H9 (cell line): Measurements from ENCODE around the gene KCNQ2. TPM values are rescaled to one million over a fixed set of nuclear protein-coding genes. Genes with fewer than 3 reads are reported as not detected.

ENCODE experiments used
- DNase-seq: peaks from one replicate; pipeline ENCODE4 v3.0.0-alpha.2; 2017
- H2AFZ ChIP-seq: one replicate; pipeline ENCODE4 v1.6.1; 2013; ENCODE audit warnings: mild to moderate bottlenecking, low read length, control low read depth, moderate library complexity
- H2AK5ac ChIP-seq: 2 replicates; pipeline ENCODE4 v1.6.1; 2013; ENCODE audit warnings: low read length, control low read depth, mixed read lengths; ENCODE audit not compliant: insufficient read length
- H2BK120ac ChIP-seq: one replicate; pipeline ENCODE4 v1.6.1; 2013; ENCODE audit warnings: low read depth, mild to moderate bottlenecking, low read length, control low read depth, inconsistent platforms; ENCODE audit not compliant: poor library complexity, severe bottlenecking
- H2BK12ac ChIP-seq: 2 replicates; pipeline ENCODE4 v1.6.1; 2013; ENCODE audit warnings: low read length, control low read depth, mixed read lengths, low read depth; ENCODE audit not compliant: insufficient read length
- H2BK15ac ChIP-seq: 2 replicates; pipeline ENCODE4 v1.6.1; 2013; ENCODE audit warnings: low read depth, low read length, control low read depth
- H2BK20ac ChIP-seq: one replicate; pipeline ENCODE4 v1.6.1; 2013; ENCODE audit warnings: low read depth, mild to moderate bottlenecking, low read length, control low read depth, inconsistent platforms; ENCODE audit not compliant: poor library complexity, severe bottlenecking
- H2BK5ac ChIP-seq: 2 replicates; pipeline ENCODE4 v1.6.1; 2013; ENCODE audit warnings: low read length, control low read depth, mixed read lengths; ENCODE audit not compliant: insufficient read length
- H3K14ac ChIP-seq: 2 replicates; pipeline ENCODE4 v1.6.1; 2013; ENCODE audit warnings: low read length, control low read depth; ENCODE audit not compliant: insufficient read depth
- H3K18ac ChIP-seq: 2 replicates; pipeline ENCODE4 v1.6.1; 2013; ENCODE audit warnings: low read depth, mild to moderate bottlenecking, mixed read lengths, low read length, control low read depth; ENCODE audit not compliant: insufficient read length
- H3K23ac ChIP-seq: 2 replicates; pipeline ENCODE4 v1.6.1; 2013; ENCODE audit warnings: low read length, control low read depth, mixed read lengths, low read depth; ENCODE audit not compliant: insufficient read length
- H3K23me2 ChIP-seq: 2 replicates; pipeline ENCODE4 v1.6.1; 2013; ENCODE audit warnings: low read depth, mild to moderate bottlenecking, mixed read lengths, low read length, control low read depth; ENCODE audit not compliant: insufficient read length, poor library complexity, severe bottlenecking
- H3K27ac ChIP-seq: 2 replicates; pipeline ENCODE4 v1.5.1; 2013; ENCODE audit warnings: low read length, control low read depth, mixed read lengths, low read depth; ENCODE audit not compliant: insufficient read length
- H3K27me3 ChIP-seq: 2 replicates; pipeline ENCODE4 v1.6.1; 2013; ENCODE audit warnings: low read length, control low read depth, inconsistent platforms; ENCODE audit not compliant: insufficient read depth
- H3K4ac ChIP-seq: 2 replicates; pipeline ENCODE4 v1.6.1; 2013; ENCODE audit warnings: low read depth, mild to moderate bottlenecking, control low read depth, inconsistent platforms, low read length, moderate library complexity
- H3K4me1 ChIP-seq: 2 replicates; pipeline ENCODE4 v1.6.1; 2013; ENCODE audit warnings: low read length, control low read depth, inconsistent platforms; ENCODE audit not compliant: insufficient read depth
- H3K4me2 ChIP-seq: 2 replicates; pipeline ENCODE4 v1.6.1; 2013; ENCODE audit warnings: low read length, control low read depth, mixed read lengths; ENCODE audit not compliant: insufficient read length, insufficient read depth
- H3K56ac ChIP-seq: 2 replicates; pipeline ENCODE4 v1.6.1; 2013; ENCODE audit warnings: low read depth, mild to moderate bottlenecking, mixed read lengths, low read length, control low read depth; ENCODE audit not compliant: insufficient read length
- H3K79me1 ChIP-seq: 2 replicates; pipeline ENCODE4 v1.6.1; 2013; ENCODE audit warnings: low read depth, mild to moderate bottlenecking, moderate library complexity, low read length, control low read depth, inconsistent platforms; ENCODE audit not compliant: insufficient read depth, poor library complexity, severe bottlenecking
- H3K79me2 ChIP-seq: 2 replicates; pipeline ENCODE4 v1.6.1; 2013; ENCODE audit warnings: low read length, control low read depth, inconsistent platforms; ENCODE audit not compliant: insufficient read depth
- H3K9ac ChIP-seq: 2 replicates; pipeline ENCODE4 v1.6.1; 2013; ENCODE audit warnings: low read length, control low read depth, mixed read lengths; ENCODE audit not compliant: insufficient read length; ENCODE audit errors: extremely low read depth
- H3K9me3 ChIP-seq: one replicate; pipeline ENCODE4 v1.6.1; 2013; ENCODE audit warnings: low read depth, low read length, inconsistent platforms; ENCODE audit not compliant: control insufficient read depth
- H3T11ph ChIP-seq: one replicate; pipeline ENCODE4 v1.6.1; 2013; ENCODE audit warnings: mild to moderate bottlenecking, low read length, control low read depth, inconsistent platforms
- H4K20me1 ChIP-seq: one replicate; pipeline ENCODE4 v1.6.1; 2013; ENCODE audit not compliant: control insufficient read depth, insufficient read length, insufficient read depth
- H4K5ac ChIP-seq: 2 replicates; pipeline ENCODE4 v1.6.1; 2013; ENCODE audit warnings: low read depth, mild to moderate bottlenecking, mixed read lengths, low read length, control low read depth; ENCODE audit not compliant: insufficient read length
- H4K8ac ChIP-seq: replicated peaks from 2 replicates; pipeline ENCODE4 v1.6.1; 2013; ENCODE audit warnings: low read length, control low read depth, mixed read lengths, low read depth; ENCODE audit not compliant: insufficient read length
- H4K91ac ChIP-seq: 2 replicates; pipeline ENCODE4 v1.6.1; 2013; ENCODE audit warnings: low read depth, mild to moderate bottlenecking, moderate library complexity, mixed read lengths, low read length, control low read depth; ENCODE audit not compliant: insufficient read length
- H3K27ac Mint-ChIP-seq, 3 experiments: 2 replicates in 2 of 3; 3 replicates in 1 of 3; pipeline ENCODE4 v1.8.0; 2020 to 2021; ENCODE audit warnings: mixed read lengths in 3 of 3, mild to moderate bottlenecking in 1 of 3, moderate library complexity in 1 of 3
- H3K27me3 Mint-ChIP-seq: 2 replicates; pipeline ENCODE4 v1.8.0; 2021; ENCODE audit warnings: low read depth, mild to moderate bottlenecking, moderate library complexity, mixed read lengths
- H3K36me3 Mint-ChIP-seq, 3 experiments: 2 replicates in 2 of 3; 3 replicates in 1 of 3; pipeline ENCODE4 v1.8.0; 2020 to 2021; ENCODE audit warnings: low read depth in 3 of 3, mixed read lengths in 3 of 3; ENCODE audit not compliant: insufficient read depth in 1 of 3
- H3K4me1 Mint-ChIP-seq, 2 experiments: 2 replicates each; pipeline ENCODE4 v1.8.0; 2020; ENCODE audit warnings: mixed read lengths in 2 of 2
- H3K4me3 Mint-ChIP-seq, 2 experiments: 2 replicates in 1 of 2; 3 replicates in 1 of 2; pipeline ENCODE4 v1.8.0; 2020 to 2021; ENCODE audit warnings: mild to moderate bottlenecking in 2 of 2, mixed read lengths in 2 of 2, moderate library complexity in 1 of 2
- H3K9me3 Mint-ChIP-seq, 2 experiments: 2 replicates in 1 of 2; 3 replicates in 1 of 2; pipeline ENCODE4 v1.8.0; 2020; ENCODE audit warnings: mild to moderate bottlenecking in 2 of 2, mixed read lengths in 2 of 2, moderate library complexity in 1 of 2
- CTCF ChIP-seq: fragments of 200-600 bp; sonication (generic); conservative IDR thresholded peaks from 3 replicates; pipeline ENCODE4 v1.8.0; 2021; ENCODE audit warnings: antibody characterized with exemption, mild to moderate bottlenecking
- WGBS: extraction: QIAGEN DNeasy Blood & Tissue Kit; methylation state at CpG from one replicate; pipeline ENCODE4 v1.1.7; 2013; ENCODE audit warnings: missing lambda C conversion rate, low lambda C conversion rate, mixed read lengths; ENCODE audit not compliant: insufficient read length; ENCODE audit errors: extremely low coverage; 5-methylcytosine and 5-hydroxymethylcytosine counted together
- total RNA-seq: library from RNA; stranded (reverse); gene quantifications from 2 replicates; pipeline ENCODE4 v1.2.1, GENCODE V29; 2021

KCNQ2 gene
- total RNA-seq, 1 experiment from 2014 or later, result 69.2 TPM

GRCh38 chr20:63367446-63368055 lies 104.9 kb downstream of the KCNQ2 start:
- Histone ChIP-seq H3K9ac (no peak overlapping the region), H3K27me3 (no peaks in the 10 kb centered on the region), H3K23me2 (no peaks in the 10 kb centered on the region), H2BK5ac (no peak overlapping the region), H3K4me1 (no peaks in the 10 kb centered on the region), H3K56ac (no peak overlapping the region), H2BK20ac (no peak overlapping the region), H3K23ac (no peak overlapping the region), H2BK12ac (no peak overlapping the region), H2BK15ac (no peak overlapping the region), H4K20me1 (peaks cover 2% of the 10 kb centered on the region), H2AK5ac (no peak overlapping the region), H3K79me1 (no peaks in the 10 kb centered on the region), H3K4ac (no peak overlapping the region), H4K91ac (no peak overlapping the region), H3K18ac (no peak overlapping the region), H3K14ac (no peak overlapping the region), H3K4me2 (no peak overlapping the region), H3T11ph (no peak overlapping the region), H2BK120ac (no peak overlapping the region), H4K5ac (no peak overlapping the region), H3K9me3 (no peaks in the 10 kb centered on the region), H2AFZ (no peak overlapping the region), H4K8ac (no peak overlapping the region), H3K27ac (no peak overlapping the region), H3K79me2 (no peaks in the 10 kb centered on the region)
- Mint-ChIP-seq H3K9me3 (no peaks in the 10 kb centered on the region; a peak in 1 of 5 replicates), H3K4me3 (no peak overlapping the region), H3K4me1 (peaks cover 13 to 31% of the 10 kb centered on the region in 2 experiments), H3K27ac (no peak overlapping the region), H3K36me3 (no peaks in the 10 kb centered on the region), H3K27me3 (peaks cover 10% of the 10 kb centered on the region)
- WGBS, result no CpG with 5 or more reads among the region's 24 CpGs
- no peak for DNase-seq
- no peak for TF ChIP-seq CTCF
